ENCODE measurements around the gene NOS2. TPM values are rescaled to one million over a fixed set of nuclear protein-coding genes. Genes with fewer than 3 reads are reported as not detected.

Gene NOS2
- total and polyA plus RNA-seq, 2 donors (not counting 1 experiment from before 2014, with no cell fraction given), result under 0.01 TPM; not detected in 1

- DNase-seq (ENCODE audit: low read depth in 2 of 2), result no peak
- Histone ChIP-seq H3K36me3 (ENCODE audit: control insufficient read depth, insufficient read depth, low read length) (no peaks in the 10 kb centered on the region), H3K27me3 (ENCODE audit: control insufficient read depth, insufficient read depth, low read length) (no peaks in the 10 kb centered on the region), H3K9ac (ENCODE audit: insufficient read depth, low read length) (no peak overlapping the region), H2AFZ (ENCODE audit: low read length) (no peak overlapping the region), H3K79me2 (ENCODE audit: control insufficient read depth, insufficient read depth, low read length) (no peaks in the 10 kb centered on the region), H3K4me2 (ENCODE audit: extremely low read depth, insufficient read depth, low read length) (no peak overlapping the region), H3K9me3 (ENCODE audit: control insufficient read depth, insufficient read depth, low read depth, low read length) (no peaks in the 10 kb centered on the region), H3K4me1 (ENCODE audit: control insufficient read depth, extremely low read depth, insufficient read depth, low read length) (no peaks in the 10 kb centered on the region), H3K27ac (ENCODE audit: insufficient read depth, low read length) (no peak overlapping the region), H4K20me1 (ENCODE audit: control insufficient read depth, extremely low read depth, insufficient read depth, low read length) (no peaks in the 10 kb centered on the region), H3K4me3 (replicated peaks in 1 of 4; ENCODE audit: control extremely low read depth in 1 of 4, insufficient read depth in 1 of 4, low read depth in 3 of 4, low read length in 4 of 4) (no peak overlapping the region)
- TF ChIP-seq EZH2 (IDR thresholded peaks at IDR 0.05; ENCODE audit: low read length, missing control alignments) (no peak), CTCF (conservative IDR thresholded peaks at IDR 0.05 in 1 of 2, IDR thresholded peaks at IDR 0.05 in 1 of 2; ENCODE audit: low read depth in 1 of 2, low read length in 2 of 2) (no peak)
These were observed 20.1 kb downstream of the NOS2 start for GRCh38 chr17:27780092-27780827.

GRCh38 chr17:27778183-27778582 is 22.1 kb downstream of the NOS2 start:
- H3K79me2 ChIP-seq (ENCODE audit: control insufficient read depth, insufficient read depth, low read length), result no peaks in the 10 kb centered on the region
- no peak overlapping the region for H2AFZ ChIP-seq (ENCODE audit: low read length)
- H3K4me3 ChIP-seq (replicated peaks in 1 of 4; ENCODE audit: control extremely low read depth in 1 of 4, insufficient read depth in 1 of 4, low read depth in 3 of 4, low read length in 4 of 4), result no peak overlapping the region
- H3K27ac ChIP-seq (ENCODE audit: insufficient read depth, low read length), result no peak overlapping the region
- H4K20me1 ChIP-seq (ENCODE audit: control insufficient read depth, extremely low read depth, insufficient read depth, low read length), result no peaks in the 10 kb centered on the region
- no peak overlapping the region for H3K4me2 ChIP-seq (ENCODE audit: extremely low read depth, insufficient read depth, low read length)
- H3K9ac ChIP-seq (ENCODE audit: insufficient read depth, low read length), result no peak overlapping the region
- TF ChIP-seq EZH2 (IDR thresholded peaks at IDR 0.05; ENCODE audit: low read length, missing control alignments) (no peak), CTCF (conservative IDR thresholded peaks at IDR 0.05 in 1 of 2, IDR thresholded peaks at IDR 0.05 in 1 of 2; ENCODE audit: low read depth in 1 of 2, low read length in 2 of 2) (no peak)
- peak in 1 of 2 donors; percentile 91 for DNase-seq (ENCODE audit: low read depth in 2 of 2)
- H3K4me1 ChIP-seq (ENCODE audit: control insufficient read depth, extremely low read depth, insufficient read depth, low read length), result no peaks in the 10 kb centered on the region
- no peaks in the 10 kb centered on the region for H3K36me3 ChIP-seq (ENCODE audit: control insufficient read depth, insufficient read depth, low read length)
- no peaks in the 10 kb centered on the region for H3K27me3 ChIP-seq (ENCODE audit: control insufficient read depth, insufficient read depth, low read length)
- no peaks in the 10 kb centered on the region for H3K9me3 ChIP-seq (ENCODE audit: control insufficient read depth, insufficient read depth, low read depth, low read length)

GRCh38 chr17:27776882-27777624 is 23.3 kb downstream of the NOS2 start:
- no peak overlapping the region for H3K4me3 ChIP-seq (replicated peaks in 1 of 4; ENCODE audit: control extremely low read depth in 1 of 4, insufficient read depth in 1 of 4, low read depth in 3 of 4, low read length in 4 of 4)
- H3K4me1 ChIP-seq (ENCODE audit: control insufficient read depth, extremely low read depth, insufficient read depth, low read length), result no peaks in the 10 kb centered on the region

More at GRCh38 chr17:27776882-27777624, 23.3 kb downstream of the NOS2 start:
- H4K20me1 ChIP-seq (ENCODE audit: control insufficient read depth, extremely low read depth, insufficient read depth, low read length), result no peaks in the 10 kb centered on the region
- no peak for DNase-seq (ENCODE audit: low read depth in 2 of 2)
- H2AFZ ChIP-seq (ENCODE audit: low read length), result no peak overlapping the region
- no peak for TF ChIP-seq CTCF (conservative IDR thresholded peaks at IDR 0.05 in 1 of 2, IDR thresholded peaks at IDR 0.05 in 1 of 2; ENCODE audit: low read depth in 1 of 2, low read length in 2 of 2)
- TF ChIP-seq EZH2 (IDR thresholded peaks at IDR 0.05; ENCODE audit: low read length, missing control alignments), result no peak
- H3K27ac ChIP-seq (ENCODE audit: insufficient read depth, low read length), result no peak overlapping the region
- no peaks in the 10 kb centered on the region for H3K36me3 ChIP-seq (ENCODE audit: control insufficient read depth, insufficient read depth, low read length)
- no peaks in the 10 kb centered on the region for H3K79me2 ChIP-seq (ENCODE audit: control insufficient read depth, insufficient read depth, low read length)
- no peak overlapping the region for H3K9ac ChIP-seq (ENCODE audit: insufficient read depth, low read length)
- H3K9me3 ChIP-seq (ENCODE audit: control insufficient read depth, insufficient read depth, low read depth, low read length), result no peaks in the 10 kb centered on the region
- H3K4me2 ChIP-seq (ENCODE audit: extremely low read depth, insufficient read depth, low read length), result no peak overlapping the region
- no peaks in the 10 kb centered on the region for H3K27me3 ChIP-seq (ENCODE audit: control insufficient read depth, insufficient read depth, low read length)
